Activated CD4-positive, alpha-beta T cell treated with anti-CD3 and anti-CD28 coated beads for 4 hours (primary cell): Measurements from ENCODE around the gene TRAPPC5.

Experiments
- DNase-seq, 2 donors: peaks; one replicate each; pipeline ENCODE4 v3.0.0-alpha.2; 2020

Gene TRAPPC5

DNA sequence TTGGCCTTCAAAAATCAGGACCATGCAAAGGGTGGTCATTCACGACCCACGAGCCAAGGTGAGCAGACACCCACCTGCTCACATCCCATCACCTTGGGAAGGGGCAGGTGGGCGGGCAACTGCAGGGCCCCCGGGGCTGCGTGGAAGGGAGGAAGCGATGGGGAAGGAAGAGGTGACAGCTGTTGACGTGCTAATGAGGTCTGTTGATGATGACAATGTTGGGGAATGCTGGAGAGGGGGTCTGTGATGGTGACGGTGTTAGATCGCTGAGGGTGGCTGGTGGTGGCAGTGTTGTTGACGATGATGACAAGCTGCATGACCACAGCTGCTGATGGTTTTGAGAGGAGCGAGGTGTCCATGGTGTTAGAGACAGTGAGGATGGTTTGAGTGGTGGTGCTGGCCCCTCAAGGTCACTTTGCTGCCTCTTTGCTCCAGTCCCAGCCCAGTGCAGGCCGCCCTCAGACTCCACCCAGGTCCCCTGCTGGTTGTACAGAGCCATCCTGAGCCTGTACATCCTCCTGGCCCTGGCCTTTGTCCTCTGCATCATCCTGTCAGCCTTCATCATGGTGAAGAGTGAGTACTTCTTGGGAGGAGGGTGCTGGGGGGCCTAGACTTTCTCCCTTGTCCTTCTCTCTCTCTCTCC lies 2.8 kb upstream of the TRAPPC5 start:
- DNase-seq, result no peak

DNA sequence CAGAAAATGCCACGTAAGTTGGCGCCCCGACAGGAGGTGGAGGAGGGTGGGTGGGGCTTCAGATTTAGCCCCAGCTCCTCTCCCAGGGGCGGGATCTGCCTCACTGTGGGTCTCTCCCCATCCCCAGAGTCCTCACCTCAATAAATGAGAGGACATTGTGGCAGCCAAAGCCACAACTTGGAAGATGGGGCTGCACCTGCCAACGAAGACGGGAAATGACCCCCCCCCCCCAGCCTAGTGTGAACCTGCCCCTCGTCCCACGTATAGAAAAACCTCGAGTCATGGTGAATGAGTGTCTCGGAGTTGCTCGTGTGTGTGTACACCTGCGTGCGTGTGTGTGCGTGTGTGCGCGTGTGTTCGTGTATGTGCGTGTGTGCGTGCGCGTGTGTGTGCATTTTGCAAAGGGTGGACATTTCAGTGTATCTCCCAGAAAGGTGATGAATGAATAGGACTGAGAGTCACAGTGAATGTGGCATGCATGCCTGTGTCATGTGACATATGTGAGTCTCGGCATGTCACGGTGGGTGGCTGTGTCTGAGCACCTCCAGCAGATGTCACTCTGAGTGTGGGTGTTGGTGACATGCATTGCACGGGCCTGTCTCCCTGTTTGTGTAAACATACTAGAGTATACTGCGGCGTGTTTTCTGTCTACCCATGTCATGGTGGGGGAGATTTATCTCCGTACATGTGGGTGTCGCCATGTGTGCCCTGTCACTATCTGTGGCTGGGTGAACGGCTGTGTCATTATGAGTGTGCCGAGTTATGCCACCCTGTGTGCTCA lies 1.5 kb upstream of the TRAPPC5 start:
- DNase-seq, result peak; percentile 66 to 79

DNA sequence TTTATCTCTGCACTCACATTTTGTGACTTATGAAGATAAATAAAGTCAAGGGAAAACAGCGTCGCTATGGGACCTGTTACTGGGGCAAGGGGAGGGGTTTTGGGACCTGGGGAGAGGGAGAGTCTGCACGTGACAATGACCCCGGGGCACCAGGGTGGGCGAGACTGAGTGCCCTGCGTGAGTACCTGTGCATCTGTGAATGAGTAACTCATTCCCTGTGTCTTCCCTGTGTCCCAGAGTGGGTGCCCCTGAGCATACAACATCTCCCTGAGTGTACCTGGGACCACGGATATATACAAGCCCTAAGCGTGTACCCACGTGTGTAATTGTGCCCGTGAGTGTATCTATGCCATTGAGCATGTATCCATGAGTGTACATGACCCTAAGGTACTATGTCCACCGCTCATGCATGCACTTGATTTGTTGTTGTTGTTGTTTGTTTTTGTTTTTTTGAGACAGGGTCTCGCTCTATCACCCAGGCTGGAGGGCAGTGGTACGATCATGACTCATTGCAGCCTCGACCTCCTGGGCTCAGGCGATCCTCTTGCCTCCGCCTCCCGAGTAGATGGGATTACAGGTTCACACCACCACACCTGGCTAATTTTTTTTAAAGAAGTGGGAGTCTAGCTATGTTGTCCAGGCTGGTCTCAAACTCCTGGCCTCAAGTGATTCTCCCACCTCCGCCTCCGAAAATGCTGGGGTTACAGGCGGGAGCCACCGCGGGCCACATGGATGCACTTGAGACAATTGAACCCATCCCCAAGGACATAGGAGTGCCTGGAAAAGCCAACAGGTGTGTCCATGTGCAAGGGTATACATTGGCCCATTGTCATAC lies 645 bp upstream of the TRAPPC5 start:
- DNase-seq, result no peak

DNA sequence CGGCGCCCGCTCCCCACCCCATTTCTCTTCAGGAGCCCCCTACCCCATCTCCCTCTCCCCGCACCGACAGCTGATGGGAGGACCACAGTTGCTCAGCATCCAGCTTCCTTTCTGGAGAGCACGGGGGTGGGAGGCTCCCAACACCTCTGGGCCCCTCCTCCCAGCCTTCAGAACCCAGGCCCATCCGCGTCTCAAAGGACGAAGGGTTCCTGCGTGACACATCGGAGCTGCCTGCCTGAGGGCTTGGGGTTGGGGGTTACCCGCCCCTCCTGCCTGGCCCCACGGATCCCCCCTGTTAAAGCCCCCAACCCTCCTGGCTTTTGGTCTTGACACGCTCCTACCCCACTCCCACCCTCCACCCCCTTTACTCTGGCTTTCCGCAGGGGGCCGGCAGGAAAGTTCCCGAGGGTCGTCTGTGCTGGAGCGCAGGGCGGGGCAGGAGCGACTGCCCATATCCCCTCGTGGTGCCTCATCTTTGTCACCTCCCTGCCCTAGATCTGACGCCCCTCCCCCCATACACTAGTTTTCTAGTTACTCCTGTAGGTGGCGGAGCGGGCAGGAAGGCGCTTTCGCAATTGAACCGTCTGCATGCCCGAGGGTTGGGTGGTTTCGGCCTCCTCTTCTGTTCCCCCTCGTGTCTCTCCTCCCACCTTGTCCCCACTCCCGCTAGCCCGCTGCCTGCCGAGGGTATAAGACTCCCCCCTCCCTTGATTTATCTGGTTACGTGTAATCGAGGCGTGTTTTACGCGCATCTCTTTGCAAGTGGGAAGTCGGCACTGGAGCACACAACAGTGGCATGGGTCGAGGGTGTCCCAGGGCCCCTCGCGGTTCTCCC lies 924 bp downstream of the TRAPPC5 start:
- peak; percentile 90 for DNase-seq

DNA sequence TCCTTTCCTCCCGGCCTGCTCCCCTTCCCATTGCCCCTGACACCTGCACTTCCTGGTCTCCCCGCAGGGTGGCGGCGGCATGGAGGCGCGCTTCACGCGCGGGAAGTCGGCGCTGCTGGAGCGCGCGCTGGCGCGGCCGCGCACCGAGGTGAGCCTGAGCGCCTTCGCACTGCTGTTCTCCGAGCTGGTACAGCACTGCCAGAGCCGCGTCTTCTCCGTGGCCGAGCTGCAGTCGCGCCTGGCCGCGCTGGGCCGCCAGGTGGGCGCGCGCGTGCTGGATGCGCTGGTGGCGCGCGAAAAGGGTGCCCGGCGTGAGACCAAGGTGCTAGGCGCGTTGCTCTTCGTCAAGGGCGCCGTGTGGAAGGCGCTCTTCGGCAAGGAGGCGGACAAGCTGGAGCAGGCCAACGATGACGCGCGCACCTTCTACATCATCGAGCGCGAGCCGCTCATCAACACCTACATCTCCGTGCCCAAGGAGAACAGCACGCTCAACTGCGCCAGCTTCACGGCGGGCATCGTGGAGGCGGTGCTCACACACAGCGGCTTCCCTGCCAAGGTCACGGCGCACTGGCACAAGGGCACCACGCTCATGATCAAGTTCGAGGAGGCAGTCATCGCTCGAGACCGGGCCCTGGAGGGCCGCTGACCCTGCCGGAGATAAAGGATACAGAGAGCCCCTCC lies 1.7 kb downstream of the TRAPPC5 start:
- no peak for DNase-seq

DNA sequence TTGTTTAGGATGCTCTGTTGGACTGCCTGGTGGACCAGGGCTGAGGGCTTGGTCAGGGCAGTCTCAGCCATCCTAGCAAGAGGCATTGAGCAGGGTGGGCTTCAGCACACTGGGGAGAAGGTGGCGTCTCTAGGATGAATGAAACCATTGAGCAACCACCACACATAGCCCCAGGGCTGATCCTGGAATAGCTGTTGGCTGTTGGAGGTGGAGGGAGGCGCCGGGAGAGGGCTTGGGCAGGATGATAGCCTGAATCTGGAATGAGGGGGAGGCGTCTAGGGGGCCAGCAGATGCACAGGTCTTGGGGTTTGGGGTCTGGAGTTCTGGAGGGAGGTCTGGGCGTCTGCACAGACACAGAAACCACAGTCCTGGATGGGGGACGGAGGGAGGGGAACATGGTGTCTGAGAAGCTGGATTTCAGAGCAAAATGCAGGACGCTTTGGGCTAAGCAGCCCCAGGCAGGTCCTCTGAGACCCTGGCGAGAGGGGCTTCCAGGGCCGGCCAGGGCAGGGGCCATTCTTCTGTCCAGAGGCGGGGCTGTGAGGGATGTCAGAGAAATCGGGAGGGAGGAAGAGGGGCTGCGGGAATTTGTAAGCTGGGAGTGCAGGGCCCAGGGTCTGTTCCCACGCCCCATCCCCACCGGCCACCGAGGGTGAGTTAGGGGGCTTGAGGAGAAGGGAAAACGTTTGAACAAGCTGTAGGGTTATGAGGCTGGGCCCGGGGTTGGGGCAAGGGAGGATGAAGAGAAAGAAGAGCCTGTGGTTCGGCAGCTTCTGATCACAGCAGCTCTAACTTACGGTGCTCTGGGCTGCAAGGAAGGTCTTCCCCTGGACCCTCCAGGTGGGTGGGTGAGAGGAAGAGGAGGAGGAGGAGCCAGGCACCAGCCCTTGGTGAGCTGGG lies 5.2 kb downstream of the TRAPPC5 start:
- DNase-seq, result no peak

DNA sequence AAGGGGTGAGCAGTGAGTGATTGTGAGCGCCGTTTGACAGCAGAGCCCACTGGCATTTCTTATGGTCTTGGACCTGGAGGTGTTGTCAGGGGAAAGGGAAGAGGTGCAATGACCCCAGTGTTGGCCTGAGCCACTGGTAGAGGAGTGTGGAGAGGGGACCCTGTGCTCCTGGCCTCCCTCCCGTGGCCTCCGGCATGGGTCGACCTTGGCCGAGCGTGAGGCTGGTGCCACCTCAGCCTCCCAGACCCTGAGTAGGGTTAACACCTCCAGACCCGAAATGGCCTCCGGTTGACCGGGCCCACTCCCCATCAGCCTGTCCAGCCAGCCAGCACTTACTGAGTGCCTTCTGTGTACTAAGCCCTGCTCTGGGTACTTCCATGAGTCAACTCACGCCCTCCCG lies 6.5 kb downstream of the TRAPPC5 start:
- no peak for DNase-seq

DNA sequence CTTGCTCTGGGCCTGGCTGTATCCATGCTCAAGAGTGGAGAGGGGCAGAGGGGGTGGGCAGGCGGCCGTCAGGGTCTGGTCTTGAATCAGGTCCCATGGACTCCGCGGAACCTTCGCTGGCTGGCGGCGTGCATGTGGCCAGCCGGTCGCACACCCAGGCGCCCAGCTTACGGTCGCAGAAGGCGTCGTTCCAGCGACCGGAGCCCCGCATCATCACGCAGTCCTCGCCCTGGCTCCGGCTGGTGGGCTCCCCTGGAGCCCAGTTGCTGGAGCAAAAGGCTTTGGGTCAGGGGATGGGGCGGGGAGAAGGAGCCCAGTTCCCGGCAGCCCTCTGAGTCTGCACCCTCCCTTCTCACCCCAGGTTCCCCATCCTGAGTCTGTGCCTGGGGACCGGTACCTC lies 8.5 kb downstream of the TRAPPC5 start:
- DNase-seq, result no peak

DNA sequence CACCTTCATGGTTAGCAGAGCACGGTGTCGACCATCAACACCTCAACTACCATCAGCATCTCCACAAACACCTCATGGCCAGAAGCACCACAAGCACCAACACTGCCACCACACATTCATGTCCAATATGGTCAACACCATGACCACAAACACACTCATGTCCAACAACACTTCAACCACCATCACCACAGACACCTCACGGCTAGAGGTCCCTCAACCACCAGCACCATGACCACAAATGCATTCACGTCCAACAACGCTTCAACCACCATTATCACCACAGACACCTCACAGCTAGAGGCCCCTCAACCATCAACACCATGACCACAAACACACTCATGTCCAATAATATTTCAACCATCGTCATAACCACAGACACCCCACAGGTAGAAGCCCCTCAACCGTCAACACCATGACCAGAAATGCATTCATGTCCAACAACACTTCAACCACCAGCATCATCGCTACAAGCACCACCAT lies 10.2 kb downstream of the TRAPPC5 start:
- no peak for DNase-seq

DNA sequence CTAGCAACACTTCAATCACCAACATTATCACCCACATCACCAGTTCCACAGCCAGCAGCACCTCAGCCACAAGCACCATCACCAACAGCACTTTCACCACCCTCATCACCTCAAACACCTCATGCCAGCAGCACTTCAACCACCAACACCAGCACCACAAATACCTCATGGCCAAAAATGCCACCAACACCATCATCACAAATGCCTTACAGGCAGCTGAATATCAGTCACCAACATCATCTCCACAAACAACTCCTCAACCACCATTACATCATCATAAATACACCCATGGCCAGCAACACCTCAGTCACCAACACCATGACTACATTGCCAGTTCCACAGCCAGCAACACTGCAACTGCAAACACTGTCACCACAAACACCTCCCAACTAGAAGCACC lies 10.9 kb downstream of the TRAPPC5 start:
- no peak for DNase-seq

DNA sequence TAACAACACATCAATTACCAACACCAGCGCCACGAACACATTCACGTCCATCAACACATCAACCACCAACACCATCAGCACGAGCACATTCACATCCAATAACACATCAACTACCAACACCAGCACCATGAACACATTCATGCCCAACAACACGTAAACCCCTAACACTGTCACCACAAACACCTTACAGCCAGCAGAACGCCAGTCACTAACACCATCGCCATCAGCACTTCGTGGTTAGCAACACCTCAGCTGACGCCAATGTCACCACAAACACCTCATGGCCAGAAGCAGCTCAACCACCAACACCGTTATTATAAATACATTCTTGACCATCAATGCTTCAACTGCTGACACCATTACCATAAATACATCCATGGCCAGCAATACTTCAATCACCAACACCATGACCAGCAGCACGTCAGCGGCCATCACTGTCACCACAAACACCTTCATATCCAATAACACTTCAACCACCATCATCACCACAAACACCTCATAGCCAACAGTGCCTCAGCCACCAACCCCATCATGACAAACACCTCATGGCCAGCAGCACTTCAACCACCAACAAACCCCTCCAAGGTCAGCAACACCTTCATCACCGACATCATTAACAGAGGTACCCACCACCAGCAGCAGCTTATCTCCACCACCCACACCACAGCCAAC lies 11.9 kb downstream of the TRAPPC5 start:
- DNase-seq, result no peak

DNA sequence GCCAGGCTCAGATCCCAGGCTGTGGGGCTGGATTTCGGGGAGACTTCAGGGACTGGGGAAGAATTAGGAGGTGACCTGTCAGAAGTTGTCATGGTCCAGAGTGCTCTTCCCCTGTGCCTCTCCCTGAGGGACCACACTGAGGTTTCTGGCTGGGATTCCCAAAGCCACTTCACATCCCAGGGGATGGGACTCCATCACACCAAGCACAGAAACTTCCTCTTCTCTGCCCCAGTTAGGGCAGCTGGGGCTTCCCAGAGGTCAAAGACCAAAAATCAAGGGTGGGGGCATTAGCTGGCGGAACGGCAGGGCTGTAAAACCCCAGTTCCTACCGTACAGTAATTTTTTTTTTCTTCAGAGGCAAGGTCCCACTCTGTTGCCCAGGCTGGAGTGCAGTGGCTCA lies 13.9 kb downstream of the TRAPPC5 start:
- DNase-seq, result no peak

DNA sequence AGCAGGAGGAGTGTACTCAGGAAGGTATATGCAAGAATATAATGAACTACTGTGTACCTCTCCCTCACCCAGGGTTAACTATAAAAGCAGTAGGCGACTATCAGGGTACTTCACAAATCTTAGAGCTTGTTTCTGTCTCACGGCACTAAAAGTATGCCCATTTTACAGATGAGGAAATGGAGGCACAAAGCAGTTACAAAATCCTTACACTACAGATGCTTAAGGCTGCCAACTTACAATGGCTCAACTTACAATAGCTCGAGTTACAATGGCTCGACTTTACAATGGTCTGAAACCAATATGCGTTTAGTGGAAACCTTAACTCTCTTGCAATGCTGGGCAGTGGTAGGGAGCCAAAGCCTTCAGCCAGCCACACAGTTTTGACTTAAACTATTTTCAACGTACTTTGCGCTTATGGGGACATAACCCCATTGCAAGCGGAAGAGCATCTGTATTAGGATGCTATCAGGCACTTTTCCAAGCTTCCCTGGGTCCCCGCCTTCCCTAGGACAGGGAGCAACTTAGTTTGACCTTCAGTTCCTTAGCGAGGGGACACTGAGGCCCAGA lies 17.2 kb downstream of the TRAPPC5 start:
- no peak for DNase-seq

DNA sequence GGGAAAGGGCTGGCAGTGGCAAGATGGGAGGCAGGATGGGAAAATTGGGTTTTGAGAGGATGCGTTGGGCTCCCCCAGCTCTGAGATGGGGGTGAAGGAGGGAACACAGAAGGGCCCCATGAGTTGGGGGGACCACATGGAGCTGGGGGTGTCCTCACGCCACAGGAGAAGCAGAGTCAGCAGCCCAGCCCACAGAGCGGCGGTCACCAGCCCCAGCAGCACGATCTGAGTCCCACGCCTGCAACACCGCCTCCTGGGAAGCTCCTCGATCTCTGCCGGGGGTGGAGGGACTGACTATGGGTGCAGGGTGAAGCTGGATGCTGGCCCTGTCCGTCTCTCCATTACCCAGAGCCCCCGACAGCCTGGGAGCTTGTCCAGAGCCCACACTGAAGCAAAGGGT lies 17.9 kb downstream of the TRAPPC5 start:
- no peak for DNase-seq

DNA sequence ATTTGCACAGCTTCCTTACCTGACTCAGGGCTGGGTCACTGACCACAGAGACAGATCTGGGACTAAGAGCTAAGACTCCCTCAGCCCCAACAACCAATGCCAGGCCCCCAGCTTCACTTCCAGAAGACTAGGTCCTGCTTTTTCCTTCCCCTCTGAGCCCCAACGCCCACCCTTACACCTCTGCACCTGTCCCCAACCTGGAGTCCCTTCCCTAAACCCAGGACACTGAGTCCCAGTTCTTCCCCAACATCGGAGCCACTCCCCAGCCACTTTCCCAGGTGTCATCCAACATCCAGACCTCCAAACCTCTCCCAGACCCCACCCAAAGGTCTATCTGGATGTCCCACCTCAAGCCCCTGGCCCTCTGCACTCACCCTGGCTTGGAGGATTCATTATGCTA lies 18.4 kb downstream of the TRAPPC5 start:
- no peak for DNase-seq

DNA sequence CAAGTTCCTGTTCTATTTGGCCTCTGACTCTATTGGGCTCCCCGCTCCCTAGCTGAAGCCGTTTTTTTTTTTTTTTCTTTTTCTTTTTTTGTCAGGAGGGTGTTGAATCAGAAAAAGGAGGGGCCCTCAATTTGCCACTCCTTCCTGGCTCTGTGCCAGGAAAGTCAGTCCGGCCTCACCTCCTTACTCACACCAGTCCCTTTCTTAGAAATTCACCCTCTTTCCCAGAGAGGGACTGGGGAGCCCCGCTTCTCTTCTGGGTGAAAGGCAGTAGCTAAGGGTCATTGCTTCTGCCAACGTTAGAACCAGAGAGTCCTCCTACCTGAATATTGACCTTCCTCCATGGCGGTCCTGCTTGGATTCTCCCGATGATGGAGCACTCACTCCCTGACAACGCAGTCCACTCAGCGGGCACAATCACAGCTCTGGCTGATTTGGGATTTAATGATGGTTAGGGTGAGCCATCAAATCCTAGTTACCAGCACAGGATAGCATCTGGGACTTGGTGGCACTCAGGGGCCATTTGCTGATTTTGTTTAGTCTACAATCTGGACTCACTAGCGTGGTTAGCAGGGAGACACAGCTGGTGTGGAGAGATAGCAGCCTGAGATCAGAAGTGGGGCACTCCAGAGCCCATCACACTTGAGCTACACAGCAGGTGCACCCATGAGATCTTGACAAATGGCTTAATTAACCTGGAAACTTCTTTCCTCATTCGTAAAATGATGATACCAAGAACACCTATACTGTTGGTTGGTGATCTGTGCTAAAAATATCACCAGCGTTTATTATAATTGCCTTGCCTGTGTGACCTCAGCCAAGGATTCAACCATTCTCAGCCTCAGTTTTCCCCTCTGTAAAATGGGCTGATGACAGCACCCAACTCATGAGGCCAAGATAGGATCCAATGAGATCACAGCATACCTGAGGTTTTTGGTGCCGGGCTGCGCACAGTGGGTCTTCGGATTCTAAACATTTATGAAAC lies 19.1 kb downstream of the TRAPPC5 start:
- peak in 1 of 2 donors; percentile 26 for DNase-seq

DNA sequence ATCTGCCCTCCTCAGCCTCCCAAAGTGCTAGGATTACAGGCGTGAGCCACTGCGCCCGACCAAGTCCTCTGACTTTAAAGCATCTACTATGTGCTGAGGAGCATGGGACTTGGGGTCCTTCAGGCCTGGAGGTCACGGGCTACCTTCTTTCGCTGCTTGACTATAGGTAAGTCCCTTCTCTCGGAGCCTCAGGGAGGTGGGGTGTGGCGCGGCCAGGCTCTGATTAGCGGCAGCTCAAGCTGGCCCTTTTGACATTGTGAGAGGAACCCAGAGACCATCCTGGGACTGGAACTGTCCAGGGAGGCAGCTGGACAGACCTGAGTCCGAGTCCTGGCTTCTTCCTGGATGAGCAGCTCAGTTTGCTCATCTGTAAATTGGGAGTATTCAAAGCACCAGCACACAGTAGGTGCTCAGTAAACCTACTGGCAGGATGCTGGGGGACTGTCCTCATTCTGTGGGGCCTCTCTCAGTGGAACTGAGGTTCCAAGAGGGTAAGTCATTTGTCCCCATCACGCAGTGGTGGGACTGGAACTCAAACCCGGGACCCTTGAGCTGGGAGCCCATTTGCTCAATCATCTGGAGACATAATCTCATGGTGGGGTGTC lies 20.5 kb downstream of the TRAPPC5 start:
- no peak for DNase-seq
